CD8-positive, alpha-beta memory T cell (primary cell): Measurements from ENCODE around the gene ENOX1. TPM values are rescaled to one million over a fixed set of nuclear protein-coding genes. Genes with fewer than 3 reads are reported as not detected.

Experiments used
- CTCF ChIA-PET: fragments of 350-600 bp; sonication (Branson Sonifier 250); formaldehyde crosslinking; loops from one replicate; lab custom pipeline; 2021; ENCODE audit warnings: antibody characterized with exemption; lab: Charles Lee
- POLR2A ChIA-PET: fragments of 350-600 bp; sonication (Branson Sonifier 250); formaldehyde crosslinking; loops from one replicate; lab custom pipeline; 2021; ENCODE audit warnings: antibody characterized with exemption; lab: Charles Lee
- DNase-seq, 5 donors: peaks; one replicate each; pipeline versions ENCODE4 v3.0.0 to v3.0.0-alpha.2; 2020 to 2022; ENCODE audit warnings: mixed read lengths in 1 of 5
- H3K27ac ChIP-seq: one replicate; pipeline ENCODE4 v1.7.0; 2013; ENCODE audit warnings: low read depth, mild to moderate bottlenecking, low read length, moderate library complexity
- H3K27me3 ChIP-seq: 2 replicates; pipeline ENCODE4 v1.7.0; 2013; ENCODE audit warnings: low read length, mild to moderate bottlenecking; ENCODE audit not compliant: insufficient read depth, poor library complexity, severe bottlenecking
- H3K36me3 ChIP-seq: 2 replicates; pipeline ENCODE4 v1.7.0; 2013; ENCODE audit warnings: mild to moderate bottlenecking, low read length, moderate library complexity; ENCODE audit not compliant: insufficient read depth
- H3K4me1 ChIP-seq: 2 replicates; pipeline ENCODE4 v1.7.0; 2013; ENCODE audit warnings: mild to moderate bottlenecking, low read length, moderate library complexity; ENCODE audit not compliant: insufficient read depth
- H3K4me3 ChIP-seq: 2 replicates; pipeline ENCODE4 v1.7.0; 2013; ENCODE audit warnings: mild to moderate bottlenecking, low read length
- H3K9me3 ChIP-seq: 2 replicates; pipeline ENCODE4 v1.7.0; 2013; ENCODE audit warnings: mild to moderate bottlenecking, low read length
- H3K27ac Mint-ChIP-seq, 8 donors: one replicate each; pipeline ENCODE4 v1.8.0; 2020 to 2021; ENCODE audit warnings: mixed read lengths in 8 of 8, mild to moderate bottlenecking in 6 of 8, inconsistent platforms in 3 of 8, moderate library complexity in 3 of 8
- H3K27me3 Mint-ChIP-seq, 2 donors: one replicate each; pipeline ENCODE4 v1.8.0; 2020 to 2021; ENCODE audit warnings: mixed read lengths in 2 of 2, mild to moderate bottlenecking in 1 of 2, moderate library complexity in 1 of 2
- H3K36me3 Mint-ChIP-seq, 3 donors: one replicate each; pipeline ENCODE4 v1.8.0; 2020 to 2021; ENCODE audit warnings: mixed read lengths in 3 of 3, inconsistent platforms in 1 of 3, mild to moderate bottlenecking in 1 of 3
- H3K4me1 Mint-ChIP-seq, 3 donors: one replicate each; pipeline ENCODE4 v1.8.0; 2020 to 2021; ENCODE audit warnings: mixed read lengths in 3 of 3, inconsistent platforms in 1 of 3, mild to moderate bottlenecking in 1 of 3
- H3K4me3 Mint-ChIP-seq, 7 donors: one replicate each; pipeline ENCODE4 v1.8.0; 2020 to 2021; ENCODE audit warnings: mixed read lengths in 7 of 7, mild to moderate bottlenecking in 6 of 7, moderate library complexity in 4 of 7, inconsistent platforms in 2 of 7
- H3K9me3 Mint-ChIP-seq, 5 donors: one replicate each; pipeline ENCODE4 v1.8.0; 2020 to 2022; ENCODE audit warnings: mixed read lengths in 5 of 5, mild to moderate bottlenecking in 3 of 5, moderate library complexity in 2 of 5, inconsistent platforms in 1 of 5
- polyA plus RNA-seq: library from polyadenylated mRNA; unstranded; fragments of 300-500 nt; fragmentation: Illumina TruSeq; gene quantifications from one replicate; pipeline ENCODE4 v1.2.3, GENCODE V29; 2021
- total RNA-seq, 2 experiments: library from RNA; stranded (reverse); gene quantifications; one replicate each; pipeline ENCODE4 v1.2.3, GENCODE V29; 2021

ENOX1 gene
- total and polyA plus RNA-seq, 3 experiments from 2014 or later, result 0.18 to 0.29 TPM; not detected in 1

GRCh38 chr13:43697323-43697722 is 89.4 kb downstream of the ENOX1 start:
- H3K9me3 Mint-ChIP-seq, result no peaks in the 10 kb centered on the region
- peaks cover 0 to 15% of the 10 kb centered on the region in 2 donors for H3K27me3 Mint-ChIP-seq
- no peaks in the 10 kb centered on the region for H3K36me3 Mint-ChIP-seq
- no peaks in the 10 kb centered on the region for H3K36me3 ChIP-seq
- no peaks in the 10 kb centered on the region for H3K27me3 ChIP-seq
- no peak overlapping the region for H3K27ac ChIP-seq
- H3K27ac Mint-ChIP-seq, result peak overlapping the region in 1 of 8 donors; percentile 47
- no peaks in the 10 kb centered on the region for H3K4me1 Mint-ChIP-seq
- H3K4me3 Mint-ChIP-seq, result no peak overlapping the region
- CTCF ChIA-PET, result no interaction called here
- H3K9me3 ChIP-seq, result no peaks in the 10 kb centered on the region
- POLR2A ChIA-PET, result no interaction called here
- H3K4me1 ChIP-seq, result no peaks in the 10 kb centered on the region
- no peak for DNase-seq
- H3K4me3 ChIP-seq, result no peak overlapping the region

DNA sequence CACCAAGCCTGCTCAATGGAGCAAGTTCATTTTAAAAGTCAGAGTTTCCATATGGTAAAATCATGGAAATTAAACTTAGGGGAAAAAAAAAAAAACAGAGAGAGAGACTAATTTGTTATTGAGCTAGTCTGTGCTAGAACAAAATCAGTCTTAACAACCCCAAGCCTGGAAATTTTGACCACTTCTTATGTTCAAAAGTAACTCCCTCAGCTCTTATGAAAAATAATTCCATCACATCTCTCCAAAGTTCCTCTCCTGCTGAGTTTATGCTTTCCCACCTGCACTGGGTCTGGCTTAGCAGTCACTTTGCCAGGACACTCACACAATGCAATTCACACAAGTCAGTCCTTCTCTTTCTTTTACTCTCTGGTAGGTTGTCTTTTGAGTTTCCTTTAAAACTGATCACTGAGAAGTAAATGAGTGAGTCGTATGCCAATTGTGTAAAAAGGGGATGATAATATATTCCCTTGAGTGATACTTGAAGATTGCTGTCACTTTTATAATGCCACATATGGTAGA is 92.6 kb downstream of the ENOX1 start:
- Histone ChIP-seq H3K4me3 (no peak overlapping the region), H3K4me1 (no peaks in the 10 kb centered on the region), H3K36me3 (no peaks in the 10 kb centered on the region), H3K27ac (no peak overlapping the region), H3K9me3 (no peaks in the 10 kb centered on the region), H3K27me3 (no peaks in the 10 kb centered on the region)
- peaks cover 0 to 4% (median 0%) of the 10 kb centered on the region in 5 donors for H3K9me3 Mint-ChIP-seq
- peaks cover 3 to 9% of the 10 kb centered on the region in 2 donors for H3K27me3 Mint-ChIP-seq
- no peak overlapping the region for H3K27ac Mint-ChIP-seq
- ChIA-PET POLR2A (no interaction called here), CTCF (no interaction called here)
- no peaks in the 10 kb centered on the region for H3K4me1 Mint-ChIP-seq
- DNase-seq, result no peak
- no peak overlapping the region for H3K4me3 Mint-ChIP-seq
- H3K36me3 Mint-ChIP-seq, result no peaks in the 10 kb centered on the region

GRCh38 chr13:43693639-43694038 is 93.1 kb downstream of the ENOX1 start:
- H3K4me1 Mint-ChIP-seq, result no peaks in the 10 kb centered on the region
- no peak overlapping the region for H3K4me3 Mint-ChIP-seq
- no peaks in the 10 kb centered on the region for H3K27me3 ChIP-seq
- no peak overlapping the region for H3K27ac ChIP-seq
- POLR2A ChIA-PET, result no interaction called here
- no peaks in the 10 kb centered on the region for H3K4me1 ChIP-seq
- no peaks in the 10 kb centered on the region for H3K9me3 ChIP-seq
- H3K9me3 Mint-ChIP-seq, result peaks cover 0 to 4% (median 0%) of the 10 kb centered on the region in 5 donors
- no peaks in the 10 kb centered on the region for H3K36me3 Mint-ChIP-seq
- DNase-seq, result no peak
- CTCF ChIA-PET, result no interaction called here
- no peaks in the 10 kb centered on the region for H3K36me3 ChIP-seq
- H3K4me3 ChIP-seq, result no peak overlapping the region
- H3K27ac Mint-ChIP-seq, result no peak overlapping the region
- peaks cover 3 to 9% of the 10 kb centered on the region in 2 donors for H3K27me3 Mint-ChIP-seq

DNA sequence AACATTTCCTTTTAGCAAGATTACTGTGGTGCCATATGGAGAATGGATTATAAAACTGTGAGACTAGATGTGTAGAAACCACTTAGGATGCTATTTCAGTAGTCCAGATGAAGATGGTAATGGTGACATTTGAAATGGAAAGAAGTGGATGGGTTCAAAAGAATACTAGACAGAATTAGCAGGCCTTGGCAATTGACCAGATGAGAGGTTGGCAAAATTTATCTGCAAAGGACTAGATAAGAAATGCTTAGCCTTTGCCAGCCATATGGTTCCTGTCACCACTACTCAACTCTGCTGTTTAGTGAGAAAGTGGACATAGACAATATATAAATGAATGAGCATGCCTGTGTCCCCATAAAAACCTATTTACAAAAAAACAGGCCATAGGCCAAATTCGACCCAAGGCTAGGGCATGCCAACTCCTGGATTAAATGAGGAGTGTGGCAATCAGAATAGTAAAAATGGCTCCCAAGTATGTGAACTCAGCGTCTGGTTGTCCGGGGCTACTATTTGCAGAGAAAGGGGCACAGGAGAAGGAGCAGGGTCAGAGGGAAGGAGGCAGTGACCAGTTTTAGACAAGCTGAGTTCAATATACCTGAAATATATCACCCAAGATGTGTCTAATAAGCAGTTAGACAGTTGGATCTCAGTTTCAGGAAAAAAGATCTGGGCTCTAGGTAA is 98.4 kb downstream of the ENOX1 start:
- CTCF ChIA-PET, result no interaction called here
- H3K27me3 ChIP-seq, result no peaks in the 10 kb centered on the region
- H3K4me1 ChIP-seq, result no peaks in the 10 kb centered on the region
- H3K4me1 Mint-ChIP-seq, result no peaks in the 10 kb centered on the region
- peaks cover 5 to 8% of the 10 kb centered on the region in 2 donors for H3K27me3 Mint-ChIP-seq
- H3K36me3 ChIP-seq, result no peaks in the 10 kb centered on the region
- no peak overlapping the region for H3K4me3 Mint-ChIP-seq
- POLR2A ChIA-PET, result no interaction called here
- no peak overlapping the region for H3K27ac ChIP-seq
- no peaks in the 10 kb centered on the region for H3K36me3 Mint-ChIP-seq
- H3K27ac Mint-ChIP-seq, result no peak overlapping the region
- H3K4me3 ChIP-seq, result no peak overlapping the region
- DNase-seq, result no peak
- H3K9me3 Mint-ChIP-seq, result peaks cover 0 to 8% (median 0%) of the 10 kb centered on the region in 5 donors
- H3K9me3 ChIP-seq, result no peaks in the 10 kb centered on the region

- ChIA-PET POLR2A (no interaction called here), CTCF (no interaction called here)
- Histone ChIP-seq H3K36me3 (no peaks in the 10 kb centered on the region), H3K4me1 (no peaks in the 10 kb centered on the region), H3K4me3 (no peak overlapping the region), H3K27ac (no peak overlapping the region), H3K27me3 (no peaks in the 10 kb centered on the region), H3K9me3 (no peaks in the 10 kb centered on the region)
- Mint-ChIP-seq H3K4me1 (no peaks in the 10 kb centered on the region), H3K27ac (no peak overlapping the region), H3K36me3 (no peaks in the 10 kb centered on the region), H3K27me3 (peaks cover 5 to 8% of the 10 kb centered on the region in 2 donors), H3K4me3 (no peak overlapping the region), H3K9me3 (peaks cover 0 to 8% (median 0%) of the 10 kb centered on the region in 5 donors)
- DNase-seq, result no peak
Observed at GRCh38 chr13:43687038-43687437, 99.7 kb downstream of the ENOX1 start.

DNA sequence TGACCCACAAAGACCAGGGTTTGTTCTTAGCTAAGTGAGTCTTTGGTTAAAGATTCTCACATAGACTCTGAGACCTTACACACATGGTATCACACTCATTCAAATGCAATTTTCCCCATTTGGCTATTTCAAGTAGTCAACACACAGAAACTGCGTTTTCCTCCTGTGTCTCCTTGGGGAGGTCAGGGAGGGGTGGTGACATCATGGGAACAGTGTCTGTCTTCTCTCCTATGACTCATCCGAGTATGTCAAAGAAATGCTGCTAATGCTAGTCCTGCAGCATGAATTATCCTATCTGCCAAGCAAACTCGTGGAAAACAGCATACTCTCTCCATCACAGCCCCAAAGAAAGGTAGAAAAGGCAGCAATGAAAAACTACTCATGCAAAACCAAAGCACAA is 100.2 kb downstream of the ENOX1 start:
- H3K9me3 Mint-ChIP-seq, result peaks cover 0 to 8% (median 0%) of the 10 kb centered on the region in 5 donors
- H3K4me3 Mint-ChIP-seq, result no peak overlapping the region

DNA sequence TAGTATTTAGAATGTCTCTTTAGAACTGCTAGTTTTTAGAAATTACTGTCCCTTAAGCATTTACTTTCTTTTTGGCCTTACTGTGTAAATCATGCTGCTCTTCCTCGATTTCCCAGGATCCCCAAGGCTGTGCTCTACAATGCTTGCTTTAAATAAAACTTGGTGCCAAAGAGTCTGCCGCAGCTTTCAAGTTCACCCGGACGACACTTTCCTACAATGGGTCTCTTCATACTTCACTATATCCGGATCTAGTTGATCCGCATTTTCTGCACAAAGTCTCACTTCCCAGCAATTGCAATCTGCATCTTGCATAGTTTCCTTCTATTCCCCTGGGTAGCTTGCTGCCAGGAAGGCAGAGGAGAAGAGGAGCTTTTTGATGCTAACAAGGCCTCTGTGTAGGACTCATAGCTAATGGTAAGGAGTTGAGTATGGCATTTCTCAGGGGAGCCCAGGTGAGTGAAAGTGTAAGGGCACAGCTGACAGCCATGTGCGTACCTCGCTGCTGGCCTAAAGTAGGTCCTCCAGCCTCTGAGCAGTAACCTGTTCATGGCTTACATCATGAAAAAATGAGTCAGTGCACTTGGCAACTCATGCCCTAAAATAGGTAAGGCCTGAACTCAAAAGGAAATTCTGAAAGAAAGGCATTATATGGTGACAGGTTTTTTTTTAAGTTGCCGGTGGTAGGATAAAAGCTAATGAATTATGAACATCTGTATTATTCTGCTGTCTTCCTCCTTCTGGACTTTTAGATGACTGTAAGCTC is 101.6 kb downstream of the ENOX1 start:
- no peaks in the 10 kb centered on the region for H3K4me1 Mint-ChIP-seq
- Histone ChIP-seq H3K27ac (no peak overlapping the region), H3K4me3 (no peak overlapping the region), H3K36me3 (no peaks in the 10 kb centered on the region), H3K27me3 (no peaks in the 10 kb centered on the region), H3K4me1 (no peaks in the 10 kb centered on the region), H3K9me3 (no peaks in the 10 kb centered on the region)
- peaks cover 0 to 8% (median 0%) of the 10 kb centered on the region in 5 donors for H3K9me3 Mint-ChIP-seq
- DNase-seq, result no peak
- ChIA-PET CTCF (no interaction called here), POLR2A (no interaction called here)
- H3K27me3 Mint-ChIP-seq, result peaks cover 1 to 4% of the 10 kb centered on the region in 2 donors
- H3K36me3 Mint-ChIP-seq, result no peaks in the 10 kb centered on the region
- H3K4me3 Mint-ChIP-seq, result no peak overlapping the region
- no peak overlapping the region for H3K27ac Mint-ChIP-seq

More for the DNA sequence above, 100.2 kb downstream of the ENOX1 start:
- Mint-ChIP-seq H3K36me3 (no peaks in the 10 kb centered on the region), H3K27me3 (peaks cover 5 to 8% of the 10 kb centered on the region in 2 donors), H3K4me1 (no peaks in the 10 kb centered on the region), H3K27ac (no peak overlapping the region)
- H3K27me3 ChIP-seq, result no peaks in the 10 kb centered on the region
- no peaks in the 10 kb centered on the region for H3K9me3 ChIP-seq
- H3K36me3 ChIP-seq, result no peaks in the 10 kb centered on the region
- H3K4me3 ChIP-seq, result no peak overlapping the region
- H3K27ac ChIP-seq, result no peak overlapping the region
- DNase-seq, result no peak
- H3K4me1 ChIP-seq, result no peaks in the 10 kb centered on the region
- ChIA-PET POLR2A (no interaction called here), CTCF (no interaction called here)

DNA sequence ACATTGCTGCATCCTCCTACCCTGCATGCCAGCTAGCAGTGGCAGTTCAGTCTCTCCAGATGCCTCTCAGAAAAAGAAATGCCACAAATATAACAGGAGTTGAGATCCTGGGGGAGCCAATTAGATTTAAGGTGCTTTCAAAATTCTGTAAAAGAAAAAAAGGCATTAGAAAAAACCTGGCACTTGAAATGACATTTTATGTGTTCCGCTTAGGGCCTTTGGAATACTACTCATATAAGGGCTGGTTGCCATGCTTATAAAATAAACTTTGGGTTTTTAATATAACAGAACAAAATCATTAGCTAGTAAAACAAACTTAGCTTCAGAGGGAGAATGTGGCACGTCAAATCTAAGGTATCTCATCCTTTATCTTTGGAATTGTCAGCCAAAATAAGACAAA is 104.1 kb downstream of the ENOX1 start:
- no peaks in the 10 kb centered on the region for H3K4me1 Mint-ChIP-seq
- Histone ChIP-seq H3K36me3 (no peaks in the 10 kb centered on the region), H3K9me3 (no peaks in the 10 kb centered on the region), H3K4me1 (no peaks in the 10 kb centered on the region), H3K4me3 (no peak overlapping the region), H3K27me3 (no peaks in the 10 kb centered on the region), H3K27ac (no peak overlapping the region)
- ChIA-PET POLR2A (no interaction called here), CTCF (no interaction called here)
- no peaks in the 10 kb centered on the region for H3K36me3 Mint-ChIP-seq
- H3K4me3 Mint-ChIP-seq, result no peak overlapping the region
- H3K27me3 Mint-ChIP-seq, result peaks cover 3 to 9% of the 10 kb centered on the region in 2 donors
- peaks cover 0 to 4% (median 0%) of the 10 kb centered on the region in 5 donors for H3K9me3 Mint-ChIP-seq
- DNase-seq, result no peak
- no peak overlapping the region for H3K27ac Mint-ChIP-seq
